OCI-LY1 (cell line): ENCODE measurements around the gene LENEP.

Source experiments
- H2AFZ ChIP-seq: fragments of 200-600 bp; sonication (generic), shearing (Covaris generic); 2 replicates; pipeline ENCODE4 v1.6.0; 2014; ENCODE audit warnings: antibody characterized with exemption, mild to moderate bottlenecking, low read length
- H3F3A ChIP-seq: fragments of 200-600 bp; sonication (generic), shearing (Covaris generic); 2 replicates; pipeline ENCODE4 v1.6.0; 2014; ENCODE audit warnings: mild to moderate bottlenecking, antibody characterized with exemption, low read length, moderate library complexity; ENCODE audit not compliant: insufficient read depth
- H3K27ac ChIP-seq: fragments of 200-600 bp; sonication (generic); 2 replicates; pipeline ENCODE4 v1.5.1; 2014; ENCODE audit warnings: low read length, mixed run types, mild to moderate bottlenecking, low read depth; ENCODE audit not compliant: poor library complexity, severe bottlenecking
- H3K27me3 ChIP-seq: fragments of 200-600 bp; sonication (generic); 2 replicates; pipeline ENCODE4 v1.6.0; 2014; ENCODE audit warnings: antibody characterized with exemption, mild to moderate bottlenecking, low read length, moderate library complexity; ENCODE audit not compliant: insufficient read depth
- H3K36me3 ChIP-seq: fragments of 200-600 bp; sonication (generic); 2 replicates; pipeline ENCODE4 v1.6.1; 2014; ENCODE audit warnings: mild to moderate bottlenecking, antibody characterized with exemption, low read length, moderate library complexity, mixed read lengths; ENCODE audit not compliant: insufficient read depth
- H3K4me1 ChIP-seq: fragments of 200-600 bp; sonication (generic); 2 replicates; pipeline ENCODE4 v1.5.1; 2014; ENCODE audit warnings: mild to moderate bottlenecking, low read length, moderate library complexity; ENCODE audit not compliant: insufficient read depth, severe bottlenecking
- H3K4me2 ChIP-seq: fragments of 200-600 bp; sonication (generic), shearing (Covaris generic); 2 replicates; pipeline ENCODE4 v1.6.1; 2014; ENCODE audit warnings: low read length
- H3K4me3 ChIP-seq: fragments of 200-600 bp; sonication (generic); 2 replicates; pipeline ENCODE4 v1.5.1; 2014; ENCODE audit warnings: low read length, low read depth, mild to moderate bottlenecking, mixed read lengths; ENCODE audit not compliant: poor library complexity, severe bottlenecking
- H3K79me2 ChIP-seq: fragments of 200-600 bp; shearing (Covaris generic); 2 replicates; pipeline ENCODE4 v1.6.1; 2016; ENCODE audit warnings: mixed run types, low read length, mixed read lengths; ENCODE audit not compliant: insufficient read depth
- H3K9ac ChIP-seq: fragments of 200-600 bp; sonication (generic), shearing (Covaris generic); 2 replicates; pipeline ENCODE4 v1.6.1; 2014; ENCODE audit warnings: mild to moderate bottlenecking, low read length, mixed read lengths
- H3K9me2 ChIP-seq: fragments of 200-600 bp; sonication (generic), shearing (Covaris generic); 2 replicates; pipeline ENCODE4 v1.6.1; 2014; ENCODE audit warnings: low read depth, mild to moderate bottlenecking, low read length, mixed read lengths
- H3K9me3 ChIP-seq: fragments of 200-600 bp; shearing (Covaris generic); 2 replicates; pipeline ENCODE4 v1.6.1; 2014; ENCODE audit warnings: low read length, mixed read lengths
- H4K20me1 ChIP-seq: fragments of 200-600 bp; sonication (generic), shearing (Covaris generic); 2 replicates; pipeline ENCODE4 v1.6.0; 2016; ENCODE audit warnings: mild to moderate bottlenecking, low read length; ENCODE audit not compliant: insufficient read depth
- EZH2 ChIP-seq: fragments of 200-600 bp; sonication (generic), shearing (Covaris generic); IDR thresholded peaks from 2 replicates; pipeline ENCODE4 v1.8.0; 2017; ENCODE audit warnings: borderline replicate concordance, mixed run types, mild to moderate bottlenecking, antibody characterized with exemption, low read length, moderate library complexity, mixed read lengths
- TF ChIP-seq, protein P1 (sequence below): fragments of 200-600 bp; sonication (generic), shearing (Covaris generic); IDR thresholded peaks from 2 replicates; pipeline ENCODE4 v1.5.1; 2017; ENCODE audit warnings: mild to moderate bottlenecking, antibody characterized with exemption, low read length, moderate library complexity, mixed read lengths

LENEP gene

DNA sequence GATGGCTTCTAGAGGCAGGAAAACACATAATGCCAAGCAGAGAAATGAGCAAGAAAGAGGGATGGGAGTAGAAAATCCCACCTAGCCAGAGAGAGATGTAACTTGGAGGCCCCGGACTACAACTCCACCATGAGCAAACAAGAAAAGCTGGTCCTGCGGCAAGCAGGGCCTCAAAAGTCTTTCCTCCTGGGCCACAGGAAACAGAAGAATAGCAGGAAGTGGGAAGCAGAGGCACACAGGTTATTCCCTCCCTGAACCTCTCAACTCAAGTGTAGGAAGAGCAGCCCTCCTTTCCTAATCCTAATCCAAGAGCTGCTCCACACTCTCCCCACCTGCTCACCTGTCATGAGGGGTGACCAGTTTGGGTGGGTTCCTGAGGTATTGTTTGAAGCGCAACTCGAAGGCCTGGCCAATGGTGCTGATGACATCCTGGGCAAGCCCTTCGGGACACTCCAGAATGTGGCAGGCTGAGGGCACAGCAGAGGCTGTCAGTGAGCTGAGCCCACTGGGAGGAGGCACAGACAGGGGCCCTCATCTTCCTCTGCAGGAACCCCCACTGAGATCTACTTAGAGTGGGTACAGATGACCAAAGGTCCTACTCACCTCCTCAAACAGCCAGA lies 25.9 kb upstream of the LENEP start:
- no peak for TF ChIP-seq EZH2
- TF ChIP-seq, protein P1, sequence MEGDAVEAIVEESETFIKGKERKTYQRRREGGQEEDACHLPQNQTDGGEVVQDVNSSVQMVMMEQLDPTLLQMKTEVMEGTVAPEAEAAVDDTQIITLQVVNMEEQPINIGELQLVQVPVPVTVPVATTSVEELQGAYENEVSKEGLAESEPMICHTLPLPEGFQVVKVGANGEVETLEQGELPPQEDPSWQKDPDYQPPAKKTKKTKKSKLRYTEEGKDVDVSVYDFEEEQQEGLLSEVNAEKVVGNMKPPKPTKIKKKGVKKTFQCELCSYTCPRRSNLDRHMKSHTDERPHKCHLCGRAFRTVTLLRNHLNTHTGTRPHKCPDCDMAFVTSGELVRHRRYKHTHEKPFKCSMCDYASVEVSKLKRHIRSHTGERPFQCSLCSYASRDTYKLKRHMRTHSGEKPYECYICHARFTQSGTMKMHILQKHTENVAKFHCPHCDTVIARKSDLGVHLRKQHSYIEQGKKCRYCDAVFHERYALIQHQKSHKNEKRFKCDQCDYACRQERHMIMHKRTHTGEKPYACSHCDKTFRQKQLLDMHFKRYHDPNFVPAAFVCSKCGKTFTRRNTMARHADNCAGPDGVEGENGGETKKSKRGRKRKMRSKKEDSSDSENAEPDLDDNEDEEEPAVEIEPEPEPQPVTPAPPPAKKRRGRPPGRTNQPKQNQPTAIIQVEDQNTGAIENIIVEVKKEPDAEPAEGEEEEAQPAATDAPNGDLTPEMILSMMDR = no peak
- Histone ChIP-seq H3K9me3 (no peaks in the 10 kb centered on the region), H3K4me3 (no peak overlapping the region), H3K4me1 (peaks cover 37% of the 10 kb centered on the region), H3K4me2 (no peak overlapping the region), H4K20me1 (no peaks in the 10 kb centered on the region), H3K9me2 (no peaks in the 10 kb centered on the region), H3K79me2 (no peaks in the 10 kb centered on the region), H3K27me3 (no peaks in the 10 kb centered on the region), H3K36me3 (peaks cover 53% of the 10 kb centered on the region), H2AFZ (no peak overlapping the region), H3F3A (no peaks in the 10 kb centered on the region), H3K27ac (no peak overlapping the region), H3K9ac (no peak overlapping the region)

DNA sequence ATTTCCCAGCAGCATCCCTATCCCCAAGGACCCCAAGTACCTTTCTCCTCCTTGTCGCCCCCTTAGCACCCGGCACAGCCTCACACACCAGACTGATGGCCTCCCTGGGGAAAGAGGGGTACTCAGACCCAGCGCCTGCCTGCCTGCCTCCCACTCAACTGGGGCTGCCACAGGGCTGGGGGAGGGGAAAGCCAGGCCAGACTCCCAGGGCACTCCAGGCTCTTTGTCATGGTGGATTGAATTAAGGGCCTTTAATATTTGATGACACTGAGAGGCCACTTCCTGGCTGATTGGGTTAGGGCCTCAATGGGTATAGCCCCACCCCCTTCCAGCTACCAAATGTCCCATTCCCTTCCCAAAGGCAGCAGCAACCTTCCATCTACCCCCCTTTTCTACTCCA lies 24.7 kb upstream of the LENEP start:
- H3K27ac ChIP-seq = no peak overlapping the region
- H3K4me2 ChIP-seq = no peak overlapping the region
- no peak for TF ChIP-seq EZH2
- TF ChIP-seq, protein P1 = no peak
- H4K20me1 ChIP-seq = no peaks in the 10 kb centered on the region
- H3K9me2 ChIP-seq = no peaks in the 10 kb centered on the region
- no peak overlapping the region for H3K9ac ChIP-seq
- H3K79me2 ChIP-seq = no peaks in the 10 kb centered on the region
- no peaks in the 10 kb centered on the region for H3F3A ChIP-seq
- H3K9me3 ChIP-seq = no peaks in the 10 kb centered on the region
- H3K36me3 ChIP-seq = peaks cover 45% of the 10 kb centered on the region
- H3K4me1 ChIP-seq = peaks cover 36% of the 10 kb centered on the region
- H2AFZ ChIP-seq = no peak overlapping the region
- H3K4me3 ChIP-seq = no peak overlapping the region
- H3K27me3 ChIP-seq = no peaks in the 10 kb centered on the region

DNA sequence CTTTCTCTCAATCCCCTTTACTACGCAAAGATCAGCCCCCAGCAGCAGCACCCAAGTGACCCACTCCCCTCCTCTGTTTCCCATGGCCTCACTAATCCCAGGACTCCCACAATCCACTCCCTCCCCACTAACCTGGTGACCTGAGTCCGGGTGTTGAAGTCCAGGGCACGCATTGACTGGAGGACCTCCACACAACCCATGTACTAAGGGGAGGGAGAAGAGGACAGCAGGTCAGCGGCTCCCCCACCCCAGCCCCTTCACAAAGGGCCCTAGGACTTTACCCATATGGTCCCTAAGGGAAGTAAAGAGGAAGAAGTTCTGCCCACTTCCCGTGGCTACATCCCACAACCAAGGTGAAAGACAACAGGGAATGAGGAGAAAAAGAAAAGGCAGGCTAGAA lies 24.1 kb upstream of the LENEP start:
- TF ChIP-seq, protein P1 = no peak
- TF ChIP-seq EZH2 = no peak
- H3K9ac ChIP-seq = no peak overlapping the region
- peaks cover 41% of the 10 kb centered on the region for H3K36me3 ChIP-seq
- no peak overlapping the region for H2AFZ ChIP-seq
- H3K4me2 ChIP-seq = no peak overlapping the region
- no peaks in the 10 kb centered on the region for H3K9me3 ChIP-seq
- no peaks in the 10 kb centered on the region for H3K79me2 ChIP-seq
- peaks cover 33% of the 10 kb centered on the region for H3K4me1 ChIP-seq
- H3K4me3 ChIP-seq = no peak overlapping the region
- no peaks in the 10 kb centered on the region for H4K20me1 ChIP-seq
- H3F3A ChIP-seq = no peaks in the 10 kb centered on the region
- H3K27ac ChIP-seq = no peak overlapping the region
- no peaks in the 10 kb centered on the region for H3K9me2 ChIP-seq
- H3K27me3 ChIP-seq = no peaks in the 10 kb centered on the region
